OCI-LY3 (cell line): ENCODE results near the gene CTNNA3.

Source experiments
- H2AFZ ChIP-seq: fragments of 200-600, 300-600 bp; shearing (Covaris generic); 2 replicates; pipeline ENCODE4 v1.6.0; 2014; ENCODE audit warnings: antibody characterized with exemption, low read depth, low read length
- H3K27ac ChIP-seq: fragments of 200-600, 300-600 bp; sonication (generic); 2 replicates; pipeline ENCODE4 v1.5.1; 2014; ENCODE audit warnings: mild to moderate bottlenecking, low read length, moderate library complexity, mixed read lengths
- H3K27me3 ChIP-seq: fragments of 200-600, 300-600 bp; sonication (generic); 2 replicates; pipeline ENCODE4 v1.6.1; 2014; ENCODE audit warnings: low read depth, low read length, mixed read lengths
- H3K36me3 ChIP-seq: fragments of 200-600, 300-600 bp; sonication (generic); replicated peaks from 2 replicates; pipeline ENCODE3; 2014; ENCODE audit warnings: low read depth, low read length, mixed read lengths
- H3K4me1 ChIP-seq: fragments of 300-600, 200-600 bp; sonication (generic); 2 replicates; pipeline ENCODE4 v1.6.1; 2014; ENCODE audit warnings: low read length, mixed read lengths
- H3K4me2 ChIP-seq: fragments of 200-600, 300-600 bp; sonication (generic); 2 replicates; pipeline ENCODE4 v1.6.1; 2014; ENCODE audit warnings: low read length, mixed read lengths
- H3K4me3 ChIP-seq: fragments of 300-600, 200-600 bp; sonication (generic); 2 replicates; pipeline ENCODE4 v1.5.1; 2014; ENCODE audit warnings: antibody characterized with exemption, mild to moderate bottlenecking, low read length, moderate library complexity
- H3K79me2 ChIP-seq: fragments of 300-600, 200-600 bp; shearing (Covaris generic); 2 replicates; pipeline ENCODE4 v1.6.1; 2014; ENCODE audit warnings: mild to moderate bottlenecking, low read length, mixed read lengths
- H3K9ac ChIP-seq: fragments of 300-600, 200-600 bp; shearing (Covaris generic); 2 replicates; pipeline ENCODE4 v1.6.0; 2014; ENCODE audit warnings: mild to moderate bottlenecking, low read length, moderate library complexity
- H3K9me3 ChIP-seq: fragments of 200-600, 300-600 bp; shearing (Covaris generic); 2 replicates; pipeline ENCODE4 v1.6.1; 2014; ENCODE audit warnings: low read length, mixed read lengths; ENCODE audit not compliant: insufficient read depth
- H4K20me1 ChIP-seq: fragments of 200-600, 300-600 bp; sonication (generic); 2 replicates; pipeline ENCODE4 v1.6.1; 2016; ENCODE audit warnings: low read length, mixed read lengths; ENCODE audit not compliant: insufficient read depth
- EZH2phosphoT487 ChIP-seq: fragments of 200-600 bp; shearing (Covaris generic); IDR thresholded peaks from 2 replicates; pipeline ENCODE4 v1.6.1; 2018; ENCODE audit warnings: antibody characterized with exemption, mixed run types, low read depth
- TF ChIP-seq, protein P1 (sequence below): fragments of 200-600, 300-600 bp; sonication (generic); IDR thresholded peaks from 2 replicates; pipeline ENCODE4 v1.5.1; 2014; ENCODE audit warnings: antibody characterized with exemption, low read length, low read depth

Gene CTNNA3

DNA sequence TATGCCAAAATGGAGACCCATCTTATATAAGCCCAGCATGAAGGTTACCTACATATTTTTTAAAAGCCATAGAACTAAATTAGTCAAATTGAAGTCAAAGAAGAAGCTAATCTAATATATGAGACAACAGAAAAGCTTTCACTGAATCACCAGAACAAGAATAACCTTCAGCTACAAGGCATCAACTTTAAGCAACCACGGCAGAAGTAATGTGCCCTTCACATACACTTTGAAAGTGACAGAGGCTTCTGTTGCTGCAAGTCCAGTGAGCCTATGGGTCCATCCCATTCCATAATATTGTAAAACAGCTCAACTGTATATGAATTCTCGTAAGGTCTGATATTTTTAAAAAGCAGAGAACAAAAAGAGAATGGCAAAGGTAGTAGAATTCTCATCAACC, 36.5 kb downstream of the CTNNA3 start:
- H3K4me3 ChIP-seq, result no peak overlapping the region
- H3K27ac ChIP-seq, result no peak overlapping the region
- no peak overlapping the region for H3K4me2 ChIP-seq
- no peak overlapping the region for H3K9ac ChIP-seq
- H3K27me3 ChIP-seq, result no peaks in the 10 kb centered on the region
- H2AFZ ChIP-seq, result no peak overlapping the region
- no peaks in the 10 kb centered on the region; the same call in 1 of the 2 replicates for H3K4me1 ChIP-seq
- H3K36me3 ChIP-seq, result no peaks in the 10 kb centered on the region
- TF ChIP-seq, protein P1, sequence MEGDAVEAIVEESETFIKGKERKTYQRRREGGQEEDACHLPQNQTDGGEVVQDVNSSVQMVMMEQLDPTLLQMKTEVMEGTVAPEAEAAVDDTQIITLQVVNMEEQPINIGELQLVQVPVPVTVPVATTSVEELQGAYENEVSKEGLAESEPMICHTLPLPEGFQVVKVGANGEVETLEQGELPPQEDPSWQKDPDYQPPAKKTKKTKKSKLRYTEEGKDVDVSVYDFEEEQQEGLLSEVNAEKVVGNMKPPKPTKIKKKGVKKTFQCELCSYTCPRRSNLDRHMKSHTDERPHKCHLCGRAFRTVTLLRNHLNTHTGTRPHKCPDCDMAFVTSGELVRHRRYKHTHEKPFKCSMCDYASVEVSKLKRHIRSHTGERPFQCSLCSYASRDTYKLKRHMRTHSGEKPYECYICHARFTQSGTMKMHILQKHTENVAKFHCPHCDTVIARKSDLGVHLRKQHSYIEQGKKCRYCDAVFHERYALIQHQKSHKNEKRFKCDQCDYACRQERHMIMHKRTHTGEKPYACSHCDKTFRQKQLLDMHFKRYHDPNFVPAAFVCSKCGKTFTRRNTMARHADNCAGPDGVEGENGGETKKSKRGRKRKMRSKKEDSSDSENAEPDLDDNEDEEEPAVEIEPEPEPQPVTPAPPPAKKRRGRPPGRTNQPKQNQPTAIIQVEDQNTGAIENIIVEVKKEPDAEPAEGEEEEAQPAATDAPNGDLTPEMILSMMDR, result no peak
- TF ChIP-seq EZH2phosphoT487, result no peak
- no peaks in the 10 kb centered on the region for H3K79me2 ChIP-seq
- H4K20me1 ChIP-seq, result no peaks in the 10 kb centered on the region
- no peaks in the 10 kb centered on the region for H3K9me3 ChIP-seq

DNA sequence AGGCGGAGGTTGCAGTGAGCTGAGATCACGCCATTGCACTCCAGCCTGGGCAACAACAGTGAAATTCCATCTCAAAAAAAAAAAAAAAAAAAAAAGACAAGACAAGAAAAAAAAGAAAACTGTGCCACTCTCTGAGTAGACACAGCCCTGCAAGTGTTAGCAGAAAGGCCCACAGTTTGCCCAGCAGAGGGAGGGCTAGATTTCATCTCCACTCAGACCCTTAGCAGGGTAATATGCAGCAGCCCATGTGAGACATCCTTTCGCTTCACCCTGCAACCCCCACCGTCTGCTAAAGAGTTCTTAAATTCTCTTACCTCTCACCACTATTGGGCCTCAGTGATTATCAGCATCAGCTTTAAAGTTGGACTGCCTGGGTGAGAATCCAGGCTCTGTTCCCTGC, 38.2 kb downstream of the CTNNA3 start:
- Histone ChIP-seq H3K9me3 (no peaks in the 10 kb centered on the region), H3K36me3 (no peaks in the 10 kb centered on the region), H3K79me2 (no peaks in the 10 kb centered on the region), H2AFZ (no peak overlapping the region), H3K4me1 (no peaks in the 10 kb centered on the region), H3K9ac (no peak overlapping the region), H3K4me3 (no peak overlapping the region), H3K27ac (no peak overlapping the region), H3K4me2 (no peak overlapping the region), H3K27me3 (no peaks in the 10 kb centered on the region), H4K20me1 (no peaks in the 10 kb centered on the region)
- TF ChIP-seq, protein P1, result no peak
- TF ChIP-seq EZH2phosphoT487, result no peak

DNA sequence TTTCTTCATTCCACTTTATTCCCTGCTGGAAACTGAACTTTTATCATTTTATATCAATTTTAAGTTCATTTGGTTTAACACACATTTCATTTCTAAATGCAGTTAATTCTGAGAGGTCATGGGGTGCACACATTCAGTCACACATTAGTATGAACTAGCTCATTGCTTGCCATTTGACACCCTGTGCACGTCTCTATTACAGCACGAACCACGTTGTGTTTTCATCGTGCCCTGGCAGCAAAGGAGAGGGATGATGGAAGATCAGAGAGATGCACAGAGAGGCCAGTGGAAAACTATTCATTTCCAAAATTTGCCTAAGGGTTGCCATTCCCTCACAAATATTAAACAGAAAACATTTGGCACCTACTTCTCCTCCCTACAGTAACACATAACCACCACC, 45.4 kb downstream of the CTNNA3 start:
- no peaks in the 10 kb centered on the region for H4K20me1 ChIP-seq
- no peaks in the 10 kb centered on the region for H3K36me3 ChIP-seq
- H3K9ac ChIP-seq, result no peak overlapping the region
- no peak overlapping the region for H2AFZ ChIP-seq
- TF ChIP-seq EZH2phosphoT487, result no peak
- TF ChIP-seq, protein P1, result no peak
- H3K79me2 ChIP-seq, result no peaks in the 10 kb centered on the region
- H3K4me3 ChIP-seq, result no peak overlapping the region
- no peaks in the 10 kb centered on the region for H3K27me3 ChIP-seq
- H3K27ac ChIP-seq, result no peak overlapping the region
- no peaks in the 10 kb centered on the region for H3K9me3 ChIP-seq
- H3K4me1 ChIP-seq, result no peaks in the 10 kb centered on the region
- H3K4me2 ChIP-seq, result no peak overlapping the region

DNA sequence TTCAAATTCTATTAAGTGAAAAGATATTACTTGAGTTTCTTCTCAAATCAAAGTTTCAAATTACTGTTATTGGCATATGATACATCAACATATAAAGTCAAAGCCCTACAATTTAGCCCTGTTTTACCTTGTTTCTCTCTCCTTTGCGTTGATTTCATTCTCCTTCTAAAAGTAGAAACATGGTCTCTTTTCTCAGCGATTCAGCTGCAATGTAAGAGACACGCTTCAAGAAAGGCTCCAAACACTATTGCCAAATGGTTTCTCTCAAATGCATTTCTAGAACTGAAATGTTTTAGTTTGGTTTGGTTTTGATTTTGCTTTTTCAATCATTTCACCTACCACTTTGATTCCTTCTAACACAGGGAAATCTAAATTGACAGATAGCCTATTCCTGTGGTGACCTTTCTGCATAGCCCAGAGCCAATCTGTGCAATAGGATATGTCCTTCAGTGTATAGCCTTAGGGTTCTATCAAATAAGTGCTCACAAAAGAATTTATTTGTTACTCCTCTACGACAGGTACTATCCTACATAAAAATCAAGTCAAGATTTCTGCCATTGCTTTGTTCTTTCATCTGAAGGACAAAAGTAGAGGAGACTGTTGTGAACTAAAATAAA, 47.3 kb downstream of the CTNNA3 start:
- H3K4me1 ChIP-seq, result no peaks in the 10 kb centered on the region
- no peaks in the 10 kb centered on the region for H3K79me2 ChIP-seq
- no peaks in the 10 kb centered on the region for H4K20me1 ChIP-seq
- no peak overlapping the region for H3K4me3 ChIP-seq
- no peak overlapping the region for H3K9ac ChIP-seq
- H3K36me3 ChIP-seq, result no peaks in the 10 kb centered on the region
- H3K4me2 ChIP-seq, result no peak overlapping the region
- no peaks in the 10 kb centered on the region for H3K27me3 ChIP-seq
- no peak overlapping the region for H3K27ac ChIP-seq
- H2AFZ ChIP-seq, result no peak overlapping the region
- TF ChIP-seq EZH2phosphoT487, result no peak
- TF ChIP-seq, protein P1, result no peak
- H3K9me3 ChIP-seq, result no peaks in the 10 kb centered on the region
